Neural cell (in vitro differentiated cells): Measurements from ENCODE around the gene CMKLR1. TPM values are rescaled to one million over a fixed set of nuclear protein-coding genes. Genes with fewer than 3 reads are reported as not detected.

Source experiments
- H2AFZ ChIP-seq: fragments of 200-600, 300-800 bp; sonication (generic), shearing (Covaris generic); 2 replicates; pipeline ENCODE4 v1.6.0; 2014; ENCODE audit warnings: low read depth, mild to moderate bottlenecking, antibody characterized with exemption, low read length, moderate library complexity
- H3F3A ChIP-seq: fragments of 200-600 bp; shearing (Covaris generic); 2 replicates; pipeline ENCODE4 v1.6.1; 2016; ENCODE audit warnings: mild to moderate bottlenecking, moderate library complexity, mixed read lengths, antibody characterized with exemption, low read length; ENCODE audit not compliant: insufficient read depth, poor library complexity, severe bottlenecking
- H3K27ac ChIP-seq: fragments of 200-600, 300-800 bp; sonication (generic), shearing (Covaris generic); 2 replicates; pipeline ENCODE4 v1.5.1; 2014; ENCODE audit warnings: mild to moderate bottlenecking, low read length, moderate library complexity
- H3K27me3 ChIP-seq: fragments of 300-800, 200-600 bp; sonication (generic), shearing (Covaris generic); 2 replicates; pipeline ENCODE4 v1.6.0; 2014; ENCODE audit warnings: mild to moderate bottlenecking, low read depth, low read length, moderate library complexity; ENCODE audit not compliant: insufficient read depth
- H3K36me3 ChIP-seq: fragments of 300-800, 200-600 bp; sonication (generic), shearing (Covaris generic); 2 replicates; pipeline ENCODE4 v1.5.1; 2014; ENCODE audit warnings: mild to moderate bottlenecking, antibody characterized with exemption, low read length, moderate library complexity; ENCODE audit not compliant: insufficient read depth
- H3K4me2 ChIP-seq: fragments of 300-800, 200-600 bp; sonication (generic), shearing (Covaris generic); 2 replicates; pipeline ENCODE4 v1.6.0; 2014; ENCODE audit warnings: mild to moderate bottlenecking, low read length
- H3K4me3 ChIP-seq: fragments of 300-800, 200-600 bp; sonication (generic), shearing (Covaris generic); 2 replicates; pipeline ENCODE4 v1.5.1; 2014; ENCODE audit warnings: mild to moderate bottlenecking, low read length, moderate library complexity
- H3K79me2 ChIP-seq: fragments of 200-600 bp; shearing (Covaris generic); replicated peaks from 2 replicates; pipeline ENCODE4 v1.6.0; 2014; ENCODE audit warnings: mild to moderate bottlenecking, low read length, moderate library complexity; ENCODE audit not compliant: insufficient read depth
- H3K9ac ChIP-seq: fragments of 300-800, 200-600 bp; sonication (generic), shearing (Covaris generic); 2 replicates; pipeline ENCODE4 v1.6.1; 2016; ENCODE audit warnings: mild to moderate bottlenecking, low read length, mixed read lengths
- H3K9me2 ChIP-seq: fragments of 200-600 bp; shearing (Covaris generic); 2 replicates; pipeline ENCODE4 v1.6.1; 2016; ENCODE audit warnings: mild to moderate bottlenecking, low read length, mixed read lengths; ENCODE audit not compliant: insufficient read depth
- H3K9me3 ChIP-seq: fragments of 200-600, 300-800 bp; sonication (generic), shearing (Covaris generic); 2 replicates; pipeline ENCODE4 v1.6.1; 2016; ENCODE audit warnings: mild to moderate bottlenecking, mixed run types, low read length, moderate library complexity, mixed read lengths
- H4K20me1 ChIP-seq: fragments of 200-600 bp; shearing (Covaris generic); 2 replicates; pipeline ENCODE4 v1.6.1; 2016; ENCODE audit warnings: mild to moderate bottlenecking, mixed run types; ENCODE audit not compliant: insufficient read depth
- CTCF ChIP-seq: fragments of 450-650 bp; IDR thresholded peaks from 2 replicates; pipeline ENCODE4 v1.5.1; 2014; ENCODE audit warnings: antibody characterized with exemption, mild to moderate bottlenecking, moderate library complexity; ENCODE audit not compliant: poor library complexity, severe bottlenecking
- EP300 ChIP-seq: fragments of 450-650 bp; conservative IDR thresholded peaks from 2 replicates; pipeline ENCODE4 v1.6.1; 2014; ENCODE audit warnings: antibody characterized with exemption, mild to moderate bottlenecking, moderate library complexity; ENCODE audit not compliant: poor library complexity, severe bottlenecking
- EZH2 ChIP-seq: fragments of 200-600, 300-800 bp; shearing (Covaris generic), sonication (generic); IDR thresholded peaks from 2 replicates; pipeline ENCODE4 v1.6.1; 2014; ENCODE audit warnings: antibody characterized with exemption, low read length, borderline replicate concordance, mild to moderate bottlenecking; ENCODE audit not compliant: insufficient read depth, poor library complexity, severe bottlenecking
- MXI1 ChIP-seq: fragments of 450-650 bp; conservative IDR thresholded peaks from 2 replicates; pipeline ENCODE4 v1.6.1; 2014; ENCODE audit warnings: antibody characterized with exemption, mild to moderate bottlenecking; ENCODE audit not compliant: poor library complexity, severe bottlenecking
- POLR2AphosphoS5 ChIP-seq: IDR thresholded peaks from 2 replicates; pipeline ENCODE4 v1.6.1; 2012
- RAD21 ChIP-seq: fragments of 450-650 bp; conservative IDR thresholded peaks from 2 replicates; pipeline ENCODE4 v1.6.1; 2014; ENCODE audit warnings: antibody characterized with exemption, mild to moderate bottlenecking, moderate library complexity
- REST ChIP-seq: IDR thresholded peaks from 2 replicates; pipeline ENCODE4 v1.6.1; 2012; ENCODE audit warnings: borderline replicate concordance
- SMC3 ChIP-seq: fragments of 450-650 bp; conservative IDR thresholded peaks from 2 replicates; pipeline ENCODE4 v1.6.1; 2014; ENCODE audit warnings: antibody characterized with exemption, mild to moderate bottlenecking, moderate library complexity; ENCODE audit not compliant: poor library complexity
- TAF1 ChIP-seq: IDR thresholded peaks from 2 replicates; pipeline ENCODE4 v1.6.1; 2012; ENCODE audit warnings: low read depth
- polyA plus RNA-seq: library from polyadenylated mRNA; depleted of rRNA; stranded (reverse); fragments of >200 nt; gene quantifications from 2 replicates; pipeline ENCODE4 v1.2.3, GENCODE V29; 2014

Gene CMKLR1
- polyA plus RNA-seq, 1 donor from 2014 or later = 0.06 TPM

- no peaks in the 10 kb centered on the region for H3K27me3 ChIP-seq
- no peak overlapping the region for H3K9ac ChIP-seq
- H3F3A ChIP-seq = no peaks in the 10 kb centered on the region
- no peaks in the 10 kb centered on the region for H4K20me1 ChIP-seq
- no peaks in the 10 kb centered on the region for H3K9me3 ChIP-seq
- H3K27ac ChIP-seq = peak overlapping the region; percentile 64
- no peaks in the 10 kb centered on the region for H3K36me3 ChIP-seq
- no peaks in the 10 kb centered on the region for H3K9me2 ChIP-seq
- TF ChIP-seq TAF1 (no peak), CTCF (no peak), SMC3 (no peak), REST (no peak), EP300 (no peak), MXI1 (no peak), RAD21 (no peak), POLR2AphosphoS5 (no peak), EZH2 (no peak)
- H2AFZ ChIP-seq = no peak overlapping the region
- no peak overlapping the region for H3K4me3 ChIP-seq
- H3K4me2 ChIP-seq = no peak overlapping the region
- H3K79me2 ChIP-seq = no peaks in the 10 kb centered on the region
These were observed 18.0 kb upstream of the CMKLR1 start for GRCh38 chr12:108356835-108357806.

- no peak overlapping the region for H3K4me3 ChIP-seq
- no peak overlapping the region for H3K4me2 ChIP-seq
- H3K36me3 ChIP-seq = no peaks in the 10 kb centered on the region
- no peak for TF ChIP-seq POLR2AphosphoS5
- no peak for TF ChIP-seq TAF1
- no peak for TF ChIP-seq REST
- no peak for TF ChIP-seq EZH2
- TF ChIP-seq CTCF = no peak
- TF ChIP-seq SMC3 = no peak
- TF ChIP-seq MXI1 = no peak
- no peak for TF ChIP-seq RAD21
- no peak for TF ChIP-seq EP300
- H3K27ac ChIP-seq = no peak overlapping the region
- no peaks in the 10 kb centered on the region for H4K20me1 ChIP-seq
- no peaks in the 10 kb centered on the region for H3K9me3 ChIP-seq
- no peaks in the 10 kb centered on the region for H3F3A ChIP-seq
- H2AFZ ChIP-seq = no peak overlapping the region
- H3K9me2 ChIP-seq = no peaks in the 10 kb centered on the region
- H3K27me3 ChIP-seq = no peaks in the 10 kb centered on the region
- H3K9ac ChIP-seq = no peak overlapping the region
- no peaks in the 10 kb centered on the region for H3K79me2 ChIP-seq
These were observed 16.0 kb upstream of the CMKLR1 start for GRCh38 chr12:108355069-108355468.
